CD14-positive monocyte (primary cell): ENCODE data around the gene PRKN. TPM values are rescaled to one million over a fixed set of nuclear protein-coding genes. Genes with fewer than 3 reads are reported as not detected.

ENCODE experiments used
- DNase-seq, 3 donors: peaks; one replicate each; pipeline ENCODE4 v3.0.0-alpha.2; 2011 to 2022
- H2AFZ ChIP-seq: 2 replicates; pipeline ENCODE4 v1.6.0; 2012; ENCODE audit warnings: mild to moderate bottlenecking, low read depth, low read length, inconsistent platforms; ENCODE audit not compliant: insufficient read depth, poor library complexity, severe bottlenecking
- H3K27ac ChIP-seq, 2 donors: 1 replicate in 1 of 2; 2 replicates in 1 of 2; pipeline ENCODE4 v1.5.1; 2012 to 2013; ENCODE audit warnings: low read length in 2 of 2, control low read depth in 1 of 2, inconsistent platforms in 1 of 2, low read depth in 1 of 2, mild to moderate bottlenecking in 1 of 2
- H3K27me3 ChIP-seq, 2 donors: one replicate each; pipeline versions ENCODE4 v1.6.0 to v1.6.1; 2011 to 2013; ENCODE audit warnings: low read length in 2 of 2; ENCODE audit not compliant: control insufficient read depth in 2 of 2, insufficient read depth in 2 of 2
- H3K36me3 ChIP-seq, 2 donors: replicated peaks in 1 of 2; 1 replicate in 1 of 2; 2 replicates in 1 of 2; pipeline versions ENCODE4 v1.5.1 to v1.6.1; 2012 to 2013; ENCODE audit warnings: low read length in 2 of 2, control low read depth in 1 of 2, inconsistent platforms in 1 of 2, mild to moderate bottlenecking in 1 of 2; ENCODE audit not compliant: insufficient read depth in 2 of 2, control insufficient read depth in 1 of 2
- H3K4me1 ChIP-seq, 2 donors: 1 replicate in 1 of 2; 2 replicates in 1 of 2; pipeline versions ENCODE4 v1.5.1 to v1.6.1; 2012 to 2013; ENCODE audit warnings: low read length in 2 of 2, control low read depth in 1 of 2, inconsistent platforms in 1 of 2, mild to moderate bottlenecking in 1 of 2, moderate library complexity in 1 of 2; ENCODE audit not compliant: insufficient read depth in 2 of 2, control insufficient read depth in 1 of 2
- H3K4me2 ChIP-seq: replicated peaks from 2 replicates; pipeline ENCODE3; 2012; ENCODE audit warnings: low read length, moderate library complexity, mild to moderate bottlenecking; ENCODE audit not compliant: poor library complexity, severe bottlenecking; ENCODE audit errors: extremely low read depth
- H3K4me3 ChIP-seq, 3 experiments: fragments of 200-600 bp in 1 of 3; sonication (generic) in 1 of 3; replicated peaks in 1 of 3; 1 replicate in 2 of 3; 2 replicates in 1 of 3; pipeline ENCODE4 v1.5.1; 2011 to 2013; ENCODE audit warnings: low read length in 3 of 3, mild to moderate bottlenecking in 3 of 3, control low read depth in 2 of 3, low read depth in 2 of 3, inconsistent platforms in 1 of 3, moderate library complexity in 1 of 3
- H3K79me2 ChIP-seq: 2 replicates; pipeline ENCODE4 v1.6.0; 2012; ENCODE audit warnings: mild to moderate bottlenecking, control low read depth, inconsistent platforms, low read length, moderate library complexity; ENCODE audit not compliant: insufficient read depth
- H3K9ac ChIP-seq: 2 replicates; pipeline ENCODE4 v1.6.0; 2017; ENCODE audit warnings: low read length, mild to moderate bottlenecking; ENCODE audit not compliant: insufficient read depth, poor library complexity, severe bottlenecking
- H3K9me3 ChIP-seq, 2 donors: replicated peaks in 1 of 2; 1 replicate in 1 of 2; 2 replicates in 1 of 2; pipeline versions ENCODE4 v1.5.1 to v1.6.1; 2012 to 2013; ENCODE audit warnings: low read length in 2 of 2, control low read depth in 1 of 2; ENCODE audit not compliant: control insufficient read depth in 1 of 2, insufficient read depth in 1 of 2
- H4K20me1 ChIP-seq: 2 replicates; pipeline ENCODE4 v1.6.0; 2012; ENCODE audit warnings: mild to moderate bottlenecking, low read length, control low read depth, moderate library complexity; ENCODE audit not compliant: insufficient read depth
- H3K27ac Mint-ChIP-seq, 7 donors: one replicate each; pipeline ENCODE4 v1.8.0; 2020; ENCODE audit warnings: mild to moderate bottlenecking in 7 of 7, mixed read lengths in 7 of 7, moderate library complexity in 6 of 7, inconsistent platforms in 2 of 7
- H3K27me3 Mint-ChIP-seq, 3 donors: one replicate each; pipeline ENCODE4 v1.8.0; 2021 to 2022; ENCODE audit warnings: low read depth in 3 of 3, mild to moderate bottlenecking in 3 of 3, mixed read lengths in 3 of 3, moderate library complexity in 3 of 3, inconsistent platforms in 1 of 3
- H3K36me3 Mint-ChIP-seq, 2 donors: one replicate each; pipeline ENCODE4 v1.8.0; 2020; ENCODE audit warnings: mixed read lengths in 2 of 2, inconsistent platforms in 1 of 2, mild to moderate bottlenecking in 1 of 2
- H3K4me1 Mint-ChIP-seq: one replicate; pipeline ENCODE4 v1.8.0; 2020; ENCODE audit warnings: mild to moderate bottlenecking, mixed read lengths
- H3K4me3 Mint-ChIP-seq, 2 donors: one replicate each; pipeline ENCODE4 v1.8.0; 2020; ENCODE audit warnings: mild to moderate bottlenecking in 2 of 2, mixed read lengths in 2 of 2, moderate library complexity in 1 of 2
- H3K9me3 Mint-ChIP-seq, 7 donors: one replicate each; pipeline ENCODE4 v1.8.0; 2020 to 2022; ENCODE audit warnings: mixed read lengths in 7 of 7, mild to moderate bottlenecking in 6 of 7, moderate library complexity in 6 of 7, inconsistent platforms in 2 of 7
- WGBS: methylation state at CpG from one replicate; pipeline ENCODE4 v1.1.5; 2013; ENCODE audit warnings: missing lambda C conversion rate; ENCODE audit not compliant: insufficient coverage; 5-methylcytosine and 5-hydroxymethylcytosine counted together
- intact Hi-C, 2 donors: fragments of 100-400 bp; cut with micrococcal nuclease; formaldehyde crosslinking; loops; one replicate each; pipeline versions ENCODE4 v1.15.0 to v1.15.1; 2023
- polyA plus RNA-seq, 3 donors: library from polyadenylated mRNA; depleted of rRNA in 1 of 3; unstranded in 2 of 3; stranded (reverse) in 1 of 3; fragments of 300-500 nt in 2 of 3; fragments of >200 nt in 1 of 3; fragmentation: Illumina TruSeq in 2 of 3; gene quantifications; 1 replicate in 2 of 3; 2 replicates in 1 of 3; pipeline ENCODE4 v1.2.3, GENCODE V29; 2012 to 2021
- TF ChIP-seq, protein P1 (sequence below): fragments of 200-600 bp; IDR thresholded peaks from one replicate; pipeline ENCODE4 v1.8.0; 2022; ENCODE audit warnings: antibody characterized with exemption, mild to moderate bottlenecking

The PRKN gene
- polyA plus RNA-seq, 3 donors, result 0.19 to 0.21 TPM; not detected in 1

DNA sequence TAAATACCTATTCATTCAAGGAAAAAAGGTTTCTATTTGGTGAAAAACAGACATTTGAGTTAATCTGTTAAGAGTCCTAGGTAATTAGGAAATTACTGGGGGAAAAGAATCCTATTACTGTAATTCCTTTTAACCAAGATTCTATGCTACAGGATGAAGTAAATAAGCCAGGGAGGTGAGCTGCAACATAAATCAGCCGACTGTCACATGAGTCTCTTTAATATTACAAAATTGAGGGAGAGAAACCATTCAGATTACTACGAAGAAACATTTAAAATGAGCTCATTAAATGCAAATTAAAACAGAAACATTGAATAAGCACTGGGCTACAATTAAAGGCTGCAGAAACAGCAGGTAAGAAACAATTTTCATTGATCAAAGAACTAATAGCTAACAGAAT lies 5.3 kb downstream of the PRKN start:
- TF ChIP-seq, protein P1, sequence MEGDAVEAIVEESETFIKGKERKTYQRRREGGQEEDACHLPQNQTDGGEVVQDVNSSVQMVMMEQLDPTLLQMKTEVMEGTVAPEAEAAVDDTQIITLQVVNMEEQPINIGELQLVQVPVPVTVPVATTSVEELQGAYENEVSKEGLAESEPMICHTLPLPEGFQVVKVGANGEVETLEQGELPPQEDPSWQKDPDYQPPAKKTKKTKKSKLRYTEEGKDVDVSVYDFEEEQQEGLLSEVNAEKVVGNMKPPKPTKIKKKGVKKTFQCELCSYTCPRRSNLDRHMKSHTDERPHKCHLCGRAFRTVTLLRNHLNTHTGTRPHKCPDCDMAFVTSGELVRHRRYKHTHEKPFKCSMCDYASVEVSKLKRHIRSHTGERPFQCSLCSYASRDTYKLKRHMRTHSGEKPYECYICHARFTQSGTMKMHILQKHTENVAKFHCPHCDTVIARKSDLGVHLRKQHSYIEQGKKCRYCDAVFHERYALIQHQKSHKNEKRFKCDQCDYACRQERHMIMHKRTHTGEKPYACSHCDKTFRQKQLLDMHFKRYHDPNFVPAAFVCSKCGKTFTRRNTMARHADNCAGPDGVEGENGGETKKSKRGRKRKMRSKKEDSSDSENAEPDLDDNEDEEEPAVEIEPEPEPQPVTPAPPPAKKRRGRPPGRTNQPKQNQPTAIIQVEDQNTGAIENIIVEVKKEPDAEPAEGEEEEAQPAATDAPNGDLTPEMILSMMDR, result no peak
- Mint-ChIP-seq H3K9me3 (peaks cover 0 to 5% (median 2%) of the 10 kb centered on the region in 7 donors), H3K27me3 (peaks cover 5 to 9% (median 7%) of the 10 kb centered on the region in 3 donors), H3K36me3 (no peaks in the 10 kb centered on the region), H3K4me3 (no peak overlapping the region), H3K27ac (no peak overlapping the region), H3K4me1 (peaks cover 6% of the 10 kb centered on the region)
- intact Hi-C loops, result no loop called here
- DNase-seq, result no peak
- no peak overlapping the region for H2AFZ ChIP-seq
- peaks cover 5 to 6% of the 10 kb centered on the region in 2 donors for H3K4me1 ChIP-seq
- H3K79me2 ChIP-seq, result no peaks in the 10 kb centered on the region
- peaks cover 0 to 1% of the 10 kb centered on the region in 2 donors for H3K9me3 ChIP-seq
- no peak overlapping the region for H3K4me2 ChIP-seq
- no peaks in the 10 kb centered on the region for H3K36me3 ChIP-seq
- H4K20me1 ChIP-seq, result no peaks in the 10 kb centered on the region
- no peaks in the 10 kb centered on the region for H3K27me3 ChIP-seq
- H3K4me3 ChIP-seq, result no peak overlapping the region
- no CpG with 5 or more reads among the region's 2 CpGs for WGBS
- H3K27ac ChIP-seq, result no peak overlapping the region
- no peak overlapping the region for H3K9ac ChIP-seq

DNA sequence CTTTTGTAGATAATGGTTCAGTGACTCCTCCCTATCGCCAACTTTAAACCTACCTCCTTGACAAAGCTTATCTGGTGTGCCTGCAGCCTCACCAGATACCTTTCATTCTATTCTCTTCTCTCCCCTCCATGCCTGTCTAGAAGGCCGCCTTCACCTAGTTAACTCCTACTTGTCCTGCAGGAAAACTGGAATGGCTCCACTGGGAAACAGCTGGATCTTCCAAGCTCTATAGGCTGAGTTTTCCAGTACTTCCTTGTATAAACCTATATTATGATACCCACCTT lies 6.2 kb downstream of the PRKN start:
- H3K4me3 Mint-ChIP-seq, result no peak overlapping the region
- H3K9me3 ChIP-seq, result peaks cover 0 to 6% of the 10 kb centered on the region in 2 donors
- WGBS, result 100% methylated on average over 2 of the region's 2 CpGs
- H3K9me3 Mint-ChIP-seq, result peaks cover 0 to 10% (median 6%) of the 10 kb centered on the region in 7 donors
- intact Hi-C loops, result no loop called here
- peaks cover 0 to 5% (median 1%) of the 10 kb centered on the region in 3 donors for H3K27me3 Mint-ChIP-seq
- H3K36me3 Mint-ChIP-seq, result no peaks in the 10 kb centered on the region
- H3K27ac Mint-ChIP-seq, result no peak overlapping the region
- TF ChIP-seq, protein P1, result no peak
- no peak overlapping the region for H3K27ac ChIP-seq
- no peak overlapping the region for H2AFZ ChIP-seq
- no peaks in the 10 kb centered on the region for H3K4me1 ChIP-seq
- no peaks in the 10 kb centered on the region for H3K4me1 Mint-ChIP-seq
- H4K20me1 ChIP-seq, result no peaks in the 10 kb centered on the region
- no peaks in the 10 kb centered on the region for H3K36me3 ChIP-seq
- no peak for DNase-seq
- H3K9ac ChIP-seq, result no peak overlapping the region
- no peaks in the 10 kb centered on the region for H3K79me2 ChIP-seq
- no peaks in the 10 kb centered on the region for H3K27me3 ChIP-seq
- H3K4me3 ChIP-seq, result no peak overlapping the region
- no peak overlapping the region for H3K4me2 ChIP-seq
